ENCODE data around the gene CCDC158.
"Not testable (repeated sequence)": the region's sequence is repeated elsewhere in the genome, so short reads cannot be mapped to it uniquely, and the experiment has no call there.

Gene CCDC158

DNA sequence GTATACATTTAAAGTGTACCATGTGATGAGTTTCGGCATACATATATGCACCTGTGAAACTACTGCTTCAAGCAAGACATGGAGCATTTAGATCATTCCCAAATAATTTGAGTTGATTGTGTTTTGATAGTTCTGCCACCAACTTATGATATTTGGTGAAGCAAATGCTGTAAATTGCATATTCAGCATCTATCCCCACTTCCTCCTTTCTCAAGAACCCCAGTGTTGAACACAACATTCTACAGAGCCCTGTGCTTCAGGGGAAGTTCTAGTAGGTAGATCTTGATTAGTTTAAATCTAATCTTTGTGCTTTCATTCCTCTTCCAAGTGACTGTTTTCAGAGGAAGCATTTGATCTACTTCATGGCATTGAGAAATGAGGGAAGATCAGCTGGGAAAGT is 8.7 kb upstream of the CCDC158 start:
- DNase-seq: no peak

DNA sequence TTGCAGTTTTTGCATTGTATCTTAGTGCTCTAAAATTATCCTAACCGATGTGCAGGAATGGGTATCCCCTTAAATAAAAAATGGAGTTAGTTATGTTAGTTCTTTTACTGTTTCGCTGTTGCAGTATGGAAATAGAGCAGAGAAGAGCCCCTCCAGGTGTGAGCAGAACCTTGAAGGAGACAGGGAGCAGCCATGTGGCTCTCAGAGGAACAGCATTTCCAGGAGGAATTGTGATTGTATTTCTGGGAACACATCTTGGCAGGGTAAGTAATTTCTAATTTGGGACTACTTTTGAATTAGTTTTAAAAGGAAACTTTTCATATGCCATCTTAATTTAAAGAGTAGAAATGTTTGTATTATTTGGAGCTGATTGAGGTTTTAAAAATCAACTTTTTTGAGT is 5.3 kb upstream of the CCDC158 start:
- DNase-seq: no peak

DNA sequence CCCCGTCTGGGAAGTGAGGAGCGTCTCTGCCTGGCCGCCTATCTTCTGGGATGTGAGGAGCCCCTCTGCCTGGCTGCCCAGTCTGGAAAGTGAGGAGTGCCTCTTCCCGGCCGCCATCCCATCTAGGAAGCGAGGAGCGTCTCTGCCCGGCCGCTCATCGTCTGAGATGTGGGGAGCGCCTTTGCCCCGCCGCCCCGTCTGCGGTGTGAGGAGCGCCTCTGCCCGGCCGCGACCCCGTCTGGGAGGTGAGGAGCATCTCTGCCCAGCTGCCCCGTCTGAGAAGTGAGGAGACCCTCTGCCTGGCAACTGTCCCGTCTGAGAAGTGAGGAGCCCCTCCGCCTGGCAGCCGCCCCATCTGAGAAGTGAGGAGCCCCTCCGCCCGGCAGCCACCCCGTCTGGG is 2.2 kb upstream of the CCDC158 start:
- not testable (repeated sequence) for DNase-seq

DNA sequence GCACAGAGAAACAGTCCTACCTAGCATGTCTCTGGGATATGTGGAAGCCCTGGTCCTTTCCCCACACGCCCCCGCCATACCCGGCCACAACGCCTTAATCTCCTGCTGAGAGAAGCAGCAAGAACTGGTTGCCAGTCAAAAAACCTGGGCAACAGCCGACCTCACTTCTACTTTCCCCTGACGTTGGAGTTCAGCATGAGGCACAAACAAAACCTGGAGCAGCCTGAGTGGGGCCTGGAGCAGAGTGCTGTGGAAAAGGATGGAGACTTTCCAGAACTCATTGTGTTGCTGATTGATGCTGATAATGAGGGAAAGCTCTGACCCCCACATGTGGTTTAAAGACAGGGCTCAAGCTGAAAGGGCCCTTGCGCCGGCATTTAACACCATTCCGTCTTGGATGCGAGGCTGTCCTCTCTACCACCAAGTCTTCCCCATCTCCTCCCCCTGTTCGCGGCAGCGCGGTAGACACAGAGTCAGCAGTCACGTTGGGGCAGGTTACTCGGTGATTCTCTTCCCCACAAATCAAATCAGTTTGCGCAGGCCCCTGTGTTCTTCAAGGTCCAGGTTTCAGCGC is 666 bp downstream of the CCDC158 start:
- DNase-seq: no peak

DNA sequence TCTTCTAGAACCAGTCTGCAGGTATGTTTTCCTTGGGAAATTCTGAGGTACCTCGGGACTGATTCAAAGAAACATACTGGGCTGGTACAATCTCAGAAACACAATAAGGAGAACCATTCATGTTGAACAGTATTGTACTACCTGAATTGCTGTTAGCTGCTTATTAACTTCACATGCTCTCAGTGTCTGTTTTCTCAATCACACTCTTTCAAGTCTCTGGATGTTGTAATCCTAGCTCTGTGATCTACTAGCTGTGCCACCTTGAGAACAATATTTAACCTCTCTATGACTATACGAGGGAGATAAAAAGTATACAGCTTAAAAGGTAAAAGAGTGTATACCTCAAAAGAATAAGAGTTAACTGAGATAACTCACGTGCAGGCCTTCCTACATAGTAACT is 10.3 kb downstream of the CCDC158 start:
- DNase-seq: no peak

DNA sequence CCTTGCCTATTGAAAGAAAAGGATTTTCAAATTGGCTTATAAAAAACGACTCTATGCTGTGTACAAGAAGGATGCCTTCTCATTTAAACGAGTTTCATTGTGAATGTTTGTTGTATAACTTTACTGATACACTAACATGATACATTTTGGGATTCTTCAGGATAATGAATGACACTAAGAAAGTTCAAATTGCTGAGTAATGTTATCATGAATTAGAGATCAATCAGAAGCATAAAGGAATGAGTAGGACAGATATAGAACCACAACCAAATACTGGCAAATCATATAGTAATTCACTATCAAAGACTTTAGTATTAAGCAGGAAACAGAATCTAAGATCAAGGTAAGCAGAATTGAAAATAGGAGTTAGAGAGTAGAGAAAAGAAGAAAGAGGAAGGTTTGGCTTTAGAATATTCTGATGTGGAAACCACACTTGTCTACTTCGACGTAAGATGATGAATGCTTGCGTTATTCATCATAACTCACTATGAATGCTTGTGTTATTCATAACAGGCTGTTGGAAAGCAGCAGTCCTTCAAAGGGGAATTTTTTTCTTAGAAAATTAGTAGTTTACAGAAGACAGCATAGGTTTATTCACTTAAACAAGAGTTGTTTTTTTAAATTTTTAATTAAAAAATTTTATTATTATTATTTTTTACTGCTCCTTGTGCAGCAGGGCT is 13.4 kb downstream of the CCDC158 start:
- no peak for DNase-seq

DNA sequence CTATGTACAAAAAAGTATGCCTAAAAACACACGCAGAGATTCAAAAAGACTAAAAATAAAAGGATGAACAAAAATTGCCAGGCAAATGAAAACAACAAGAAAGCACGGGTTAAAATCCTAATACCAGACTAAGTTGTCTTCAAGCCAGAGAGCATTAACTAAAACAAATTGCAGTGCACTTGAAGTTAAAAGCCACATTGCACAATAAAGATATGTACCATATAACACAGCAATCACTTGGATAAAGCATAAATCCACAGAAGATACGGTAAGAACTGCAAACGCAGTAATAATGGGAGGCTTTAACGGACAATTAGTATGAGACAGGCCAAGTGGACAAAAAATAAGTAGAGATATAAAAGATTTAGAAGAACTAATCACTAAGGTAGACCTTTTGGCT is 14.9 kb downstream of the CCDC158 start:
- no peak for DNase-seq

DNA sequence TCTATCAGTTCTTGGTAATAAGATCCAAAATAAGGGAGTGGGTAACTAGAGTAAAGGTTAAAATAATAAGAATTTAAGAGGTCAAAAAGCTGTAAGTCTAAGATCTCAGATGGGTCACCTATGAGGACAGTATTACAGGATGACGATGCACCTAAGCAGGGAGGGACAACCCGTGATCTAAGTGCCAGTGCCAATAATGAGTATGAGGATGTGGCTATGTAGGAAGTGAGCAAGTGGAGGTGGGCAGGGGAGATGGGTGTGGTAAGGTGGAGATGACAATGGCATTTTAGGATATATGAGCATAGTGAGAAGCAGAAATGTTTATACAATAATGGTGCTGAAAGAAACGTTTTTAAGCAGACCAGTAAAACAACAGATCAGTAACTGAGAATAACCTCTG is 19.3 kb downstream of the CCDC158 start:
- DNase-seq: no peak

DNA sequence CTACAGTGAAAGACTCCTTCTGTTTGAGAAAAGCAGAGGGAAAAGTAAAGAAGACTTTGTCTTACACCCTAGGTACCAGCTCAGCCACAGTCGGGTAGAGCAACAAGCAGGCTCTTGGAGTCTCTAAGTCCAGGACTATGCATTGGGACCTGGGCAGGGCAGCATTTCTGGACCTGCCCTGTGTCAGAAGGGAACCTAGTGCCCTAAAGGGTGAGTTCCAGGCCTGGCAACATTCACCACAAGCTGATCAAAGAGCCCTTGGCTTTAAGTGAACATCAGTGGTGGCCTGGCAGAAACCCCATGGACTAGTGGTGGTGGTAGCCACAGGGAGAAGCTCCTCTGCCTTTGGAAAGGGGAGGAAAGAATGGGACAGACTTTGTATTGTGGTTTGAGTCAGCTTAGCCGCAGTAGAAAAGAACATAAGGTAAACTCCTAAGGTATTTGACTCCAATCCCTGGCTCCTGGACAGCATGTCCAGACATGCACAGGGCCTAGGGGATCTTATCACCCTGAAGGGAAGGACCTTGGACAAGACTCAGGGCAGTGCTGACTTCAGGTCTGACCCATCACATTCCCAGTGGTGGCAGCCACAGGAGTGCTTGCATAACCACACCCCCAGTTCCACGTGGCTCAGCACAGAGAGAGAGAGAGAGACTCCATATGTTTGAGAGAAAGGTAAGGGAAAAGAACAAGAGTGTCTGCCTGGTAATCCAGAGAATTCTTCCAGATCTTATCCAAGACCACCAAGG is 32.6 kb downstream of the CCDC158 start:
- no peak for DNase-seq

DNA sequence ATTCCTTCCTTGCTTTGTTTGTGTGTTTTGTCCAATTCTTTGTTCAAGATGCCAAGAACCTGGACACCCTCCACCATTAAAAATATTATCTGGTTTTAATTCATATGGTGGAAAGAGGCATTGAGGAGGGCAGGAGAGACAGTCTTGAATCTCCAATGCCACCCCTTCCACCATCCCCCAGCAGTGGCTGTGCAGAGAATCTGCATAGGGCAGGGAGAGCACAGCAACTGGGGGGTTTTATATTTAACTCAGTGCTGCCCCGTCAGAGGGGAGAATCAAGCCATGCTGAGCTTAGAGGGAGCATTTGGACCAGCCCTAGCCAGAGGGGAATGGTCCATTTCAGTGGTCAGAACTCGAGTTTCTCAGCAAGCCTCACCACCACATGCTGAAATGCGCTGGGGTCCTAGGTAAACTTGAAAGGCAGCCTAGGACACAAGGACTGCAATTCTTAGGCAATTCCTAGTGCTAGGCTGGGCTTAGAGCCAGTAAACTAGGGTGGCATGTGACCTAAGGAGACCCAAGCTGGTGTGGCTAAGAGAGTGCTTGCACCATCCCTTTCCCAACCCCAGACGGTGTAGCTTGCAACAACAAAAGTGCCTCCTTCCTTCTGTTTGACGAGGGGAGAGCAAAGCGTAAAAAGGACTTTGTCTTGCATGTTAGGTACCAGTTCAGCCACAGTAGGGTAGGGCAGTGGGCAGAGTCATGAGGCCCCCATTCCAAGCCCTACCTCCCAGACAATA is 34.2 kb downstream of the CCDC158 start:
- no peak for DNase-seq

DNA sequence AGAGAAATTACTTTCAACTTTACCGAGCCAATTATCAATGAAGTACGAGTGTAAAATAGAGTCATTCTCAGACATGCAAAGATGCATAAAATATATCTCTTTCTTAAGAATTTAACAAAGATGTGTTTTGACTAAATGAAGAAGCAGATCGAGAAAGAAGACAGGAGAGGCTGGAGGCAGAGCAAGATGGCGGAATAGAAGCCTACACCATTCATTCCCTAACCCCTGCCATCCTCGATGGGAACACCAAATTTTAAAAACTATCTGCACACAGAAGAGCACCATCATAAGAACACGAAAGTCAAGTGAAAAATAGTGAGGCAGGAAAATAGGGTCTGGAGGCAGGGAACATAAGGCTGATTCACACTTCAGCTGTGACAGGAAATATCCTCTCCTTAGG is 35.0 kb downstream of the CCDC158 start:
- no peak for DNase-seq

DNA sequence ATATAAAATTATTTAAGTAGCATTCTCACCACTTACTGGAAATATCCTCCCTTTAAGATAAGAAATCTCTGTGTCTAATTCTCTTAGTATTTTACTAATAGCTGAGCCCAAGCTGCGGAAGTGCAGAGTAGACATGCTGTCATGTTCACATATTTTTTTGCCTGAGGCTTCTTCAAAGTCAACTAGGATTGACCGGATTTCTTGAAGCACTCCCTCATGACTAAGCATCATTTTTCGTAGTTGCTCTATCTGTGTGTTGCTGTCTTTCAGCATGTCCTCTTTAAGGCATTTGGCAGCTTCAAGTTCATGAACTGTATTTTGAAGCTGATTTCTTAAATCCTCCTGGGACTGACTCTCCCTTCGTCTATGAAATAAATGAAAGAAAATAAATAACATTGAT is 36.9 kb downstream of the CCDC158 start:
- no peak for DNase-seq

DNA sequence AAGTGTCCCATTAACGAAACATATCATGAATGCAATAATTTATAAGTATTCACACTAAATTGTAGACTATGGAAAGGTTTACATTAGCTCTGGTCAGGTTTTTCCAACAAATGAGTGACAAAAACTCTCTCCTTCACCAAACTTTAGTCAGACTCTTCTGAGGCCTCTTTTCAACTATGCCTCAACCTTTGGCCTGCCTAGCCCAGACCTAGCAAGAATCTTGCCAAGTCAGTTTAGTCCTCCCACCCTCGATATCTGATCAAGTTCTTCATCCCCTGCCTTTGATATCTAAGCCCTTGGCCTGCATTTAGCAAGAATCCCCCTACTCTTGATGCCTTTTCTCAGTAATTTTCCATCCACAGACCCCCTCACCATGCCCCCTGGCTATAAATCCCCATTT is 37.9 kb downstream of the CCDC158 start:
- no peak for DNase-seq

DNA sequence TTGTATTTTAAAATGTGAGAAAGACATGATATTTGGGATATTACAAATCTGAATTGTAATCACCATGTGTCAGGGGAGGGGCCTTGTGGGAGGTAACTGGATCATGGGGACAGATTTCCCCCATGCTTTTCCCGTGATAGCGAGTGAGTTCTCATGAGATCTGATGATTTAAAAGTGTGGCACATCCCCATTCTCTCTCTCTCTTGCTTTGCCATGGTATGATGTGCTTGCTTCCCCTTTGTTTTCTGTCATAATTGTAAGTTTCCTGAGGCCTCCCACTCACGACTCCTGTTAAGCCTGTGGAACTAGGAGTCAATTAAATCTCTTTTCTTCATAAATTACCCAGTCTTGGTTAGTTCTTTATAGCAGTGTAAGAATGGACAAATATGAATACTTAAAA is 39.0 kb downstream of the CCDC158 start:
- no peak for DNase-seq

DNA sequence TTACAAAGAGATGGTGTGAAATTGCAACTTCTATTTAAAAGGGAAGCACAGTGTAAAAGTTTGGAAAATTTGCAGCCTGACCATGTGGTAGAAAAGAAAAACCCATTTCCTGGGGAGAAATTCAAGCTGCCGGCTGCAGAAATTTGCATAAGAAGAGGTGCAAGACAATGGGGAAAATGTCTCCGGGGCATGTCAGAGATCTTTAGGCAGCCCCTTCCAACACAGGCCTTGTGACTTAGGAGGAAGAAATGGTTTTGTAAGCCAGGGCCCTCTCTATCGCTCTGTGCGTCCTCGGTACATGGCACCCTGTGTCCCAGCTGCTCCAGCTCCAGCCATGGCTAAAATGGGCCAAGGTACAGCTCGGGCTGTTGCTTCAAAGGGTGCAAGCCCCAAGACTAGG is 40.4 kb downstream of the CCDC158 start:
- DNase-seq: no peak

DNA sequence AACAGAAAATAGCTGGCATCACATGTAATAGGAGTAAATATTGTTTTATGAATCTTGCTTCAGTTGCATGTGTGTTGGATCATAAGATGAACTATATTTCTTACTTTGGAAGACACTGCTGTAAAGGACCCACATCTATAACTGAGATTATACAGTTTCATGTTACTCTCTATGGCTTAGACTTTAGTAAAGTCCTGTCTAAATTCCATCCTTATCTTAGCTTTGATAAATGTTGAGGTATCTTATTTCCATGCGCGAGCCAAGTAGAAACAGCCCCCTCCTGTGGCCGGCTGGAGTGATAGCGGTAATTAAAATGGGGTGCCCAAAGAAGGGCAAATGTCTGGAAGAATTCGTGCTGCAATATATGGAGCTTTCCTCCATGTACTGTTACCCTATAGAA is 43.0 kb downstream of the CCDC158 start:
- DNase-seq: no peak

DNA sequence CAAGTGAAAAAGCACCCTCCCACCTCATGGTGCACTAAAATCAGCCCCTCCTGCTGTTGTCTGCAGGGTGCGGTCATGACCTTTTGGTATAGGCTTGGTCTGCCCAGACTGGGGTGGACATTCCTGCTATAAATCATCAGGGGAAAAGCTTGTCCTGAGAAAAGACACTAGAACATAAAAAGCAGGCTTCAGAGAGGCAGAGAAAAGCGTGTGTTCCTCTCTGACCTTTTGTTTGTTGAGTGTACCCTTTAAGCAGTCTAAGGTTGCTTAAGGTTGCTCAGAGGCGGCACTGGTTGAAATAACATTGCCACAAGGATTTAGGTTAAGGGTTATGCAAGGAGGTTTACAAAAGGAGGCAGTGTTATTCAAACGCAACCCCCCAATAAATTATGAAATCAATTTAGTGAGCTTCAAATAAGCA is 43.5 kb downstream of the CCDC158 start:
- no peak for DNase-seq

DNA sequence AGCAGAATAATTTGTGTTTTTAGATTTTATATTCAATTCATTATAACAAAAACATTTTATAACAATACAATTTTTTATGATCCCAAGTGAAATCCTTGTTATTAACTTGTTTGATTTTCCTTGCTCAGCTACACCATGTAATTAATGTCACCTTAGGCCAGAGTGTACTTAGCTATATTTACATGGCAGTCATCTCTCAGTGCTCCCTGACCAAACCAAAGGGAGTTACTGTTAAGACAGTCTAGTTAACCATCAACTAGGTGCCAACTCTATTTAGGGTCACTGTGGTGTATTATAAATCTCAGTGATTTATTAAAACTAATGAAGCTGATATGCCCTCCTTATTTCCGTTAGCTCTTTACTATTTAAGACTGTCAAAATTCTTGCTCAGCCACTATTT is 44.4 kb downstream of the CCDC158 start:
- DNase-seq: no peak

DNA sequence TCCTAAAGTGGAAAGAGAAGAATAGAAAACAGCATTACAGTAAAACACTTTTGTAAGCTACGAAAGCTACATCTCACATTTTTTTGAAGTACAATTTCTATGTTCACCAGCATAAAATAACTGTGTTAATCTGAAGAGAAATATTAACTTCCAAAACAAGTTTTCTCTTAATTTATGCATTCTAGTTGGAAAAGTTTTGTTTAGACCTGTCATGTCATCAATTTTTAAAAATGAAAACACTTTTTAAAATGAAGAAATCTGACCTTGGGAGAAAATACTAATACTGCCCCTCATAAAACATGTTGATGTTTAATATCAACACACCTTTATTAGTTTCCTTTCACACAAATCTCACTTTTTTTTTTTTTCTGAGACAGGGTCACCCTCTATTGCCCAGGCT is 45.2 kb downstream of the CCDC158 start:
- DNase-seq: no peak

DNA sequence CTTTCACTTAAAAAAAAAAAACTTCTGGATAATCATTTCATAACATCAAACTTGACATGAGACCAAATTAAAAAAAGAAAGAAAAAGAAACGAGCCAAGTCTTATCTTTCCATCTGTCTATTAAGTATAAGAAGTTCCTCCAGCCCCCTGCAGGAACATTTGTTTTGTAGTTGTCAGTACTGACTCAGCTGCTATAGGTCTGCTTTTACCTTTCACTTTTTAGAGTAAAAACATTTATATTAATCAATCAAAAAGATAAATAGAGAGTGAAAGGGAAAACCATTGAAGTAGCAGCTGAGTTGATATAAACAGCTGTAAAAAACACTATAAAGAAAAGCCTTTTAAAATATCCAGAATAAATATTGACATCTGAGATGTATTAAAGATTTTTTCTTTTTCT is 46.1 kb downstream of the CCDC158 start:
- DNase-seq: no peak

DNA sequence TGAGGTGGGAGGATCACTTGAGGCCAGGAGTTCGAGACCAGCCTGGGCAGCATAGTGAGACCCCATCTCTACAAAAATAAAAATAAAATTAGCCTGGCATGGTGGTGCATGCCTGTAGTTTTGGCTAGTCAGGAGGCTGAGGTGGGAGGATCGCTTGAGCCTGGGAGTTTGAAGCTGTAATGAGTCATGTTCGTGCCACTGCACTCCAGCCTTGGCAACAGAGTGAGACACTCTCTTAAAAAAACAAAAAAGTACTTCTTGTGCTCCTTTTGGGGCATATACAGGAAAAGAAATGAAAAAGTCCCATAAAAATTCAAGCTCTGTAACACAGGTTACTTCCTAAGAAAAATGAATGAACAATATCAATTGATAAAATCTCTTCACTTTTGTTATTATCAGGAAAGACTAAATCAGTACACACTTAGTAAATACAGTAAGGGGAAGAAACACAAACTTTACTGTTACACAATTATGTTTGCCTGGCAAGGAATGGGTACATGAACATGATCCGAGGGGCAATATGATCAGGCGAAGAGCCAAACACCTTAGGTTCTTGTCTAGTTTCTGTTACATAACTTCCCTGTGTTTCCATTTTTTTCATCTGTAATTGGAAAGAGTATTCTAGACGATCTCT is 46.9 kb downstream of the CCDC158 start:
- DNase-seq: no peak

DNA sequence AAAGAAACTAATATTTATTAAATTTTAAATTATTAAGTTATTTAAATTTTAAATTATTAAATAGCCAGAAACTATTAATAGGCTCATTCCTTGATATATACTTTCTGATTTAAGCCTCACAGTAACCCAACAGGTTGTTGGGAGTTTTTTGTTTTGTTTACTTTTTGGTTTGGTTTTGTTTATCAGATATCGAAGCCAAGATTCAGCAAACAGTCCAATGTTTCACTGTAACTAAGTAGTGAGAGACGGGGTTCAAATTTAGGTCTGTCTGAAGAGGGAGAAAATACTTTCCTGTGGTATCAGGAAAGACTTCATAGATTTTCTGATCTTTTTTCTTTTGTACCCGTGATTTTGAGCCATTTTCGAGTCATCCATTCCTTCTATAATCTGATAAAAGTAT is 54.2 kb downstream of the CCDC158 start:
- no peak for DNase-seq

DNA sequence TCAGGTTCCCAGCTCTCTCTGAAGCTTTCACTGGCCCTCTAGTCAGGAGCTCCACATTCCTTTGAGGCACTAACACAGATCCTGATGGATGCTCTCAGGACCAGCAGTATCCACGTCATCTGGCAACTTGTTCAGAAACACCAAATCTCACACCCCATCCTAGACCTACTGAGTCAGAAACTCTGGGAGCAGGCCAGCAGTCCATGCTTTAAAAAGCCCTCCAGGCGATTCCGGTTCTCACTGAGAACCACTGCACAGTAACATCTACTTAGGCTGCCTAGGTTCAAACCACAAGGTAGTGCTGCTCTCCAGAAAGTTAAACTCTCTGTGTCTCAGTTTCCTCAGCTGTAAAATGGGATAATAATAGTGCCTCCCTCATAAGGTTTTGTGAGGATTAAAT is 55.3 kb downstream of the CCDC158 start:
- DNase-seq: no peak

Measured in NCI-H1048 (cell line).